Measurements from ENCODE around the gene SMKR1.

Gene SMKR1

DNA sequence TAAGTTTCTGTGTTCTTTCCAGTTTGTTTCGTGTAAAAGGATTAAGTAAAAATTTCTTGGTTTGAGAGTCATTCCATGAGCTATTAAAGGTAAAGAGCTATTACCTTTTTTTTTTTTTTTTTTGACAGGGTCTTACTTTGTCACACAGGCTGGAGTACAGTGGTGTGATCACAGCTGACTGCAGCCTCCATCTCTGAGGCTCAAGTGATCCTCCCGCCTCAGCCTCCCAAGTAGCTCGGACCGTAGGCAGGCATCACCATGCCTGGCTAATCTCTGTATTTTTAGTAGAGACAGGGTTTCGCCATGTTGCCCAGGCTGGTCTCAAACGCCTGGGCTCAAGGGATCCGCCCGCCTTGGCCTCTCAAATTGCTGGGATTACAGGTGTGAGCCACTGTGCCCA, 1.4 kb downstream of the SMKR1 start:
- peaks cover 4 to 9% of the 10 kb centered on the region in 2 experiments for H3K4me1 ChIP-seq (ENCODE audit: control insufficient read depth in 1 of 2, insufficient read depth in 2 of 2, low read length in 2 of 2)
- H2BK12ac ChIP-seq (ENCODE audit: low read length) = no peak overlapping the region
- no peak overlapping the region for H3K14ac ChIP-seq (ENCODE audit: low read length)
- WGBS (ENCODE audit: extremely low coverage, insufficient coverage, insufficient read length) = no CpG with 5 or more reads among the region's 8 CpGs
- no peak overlapping the region for H2AK5ac ChIP-seq (ENCODE audit: low read length)
- no peaks in the 10 kb centered on the region for H3K79me1 ChIP-seq (ENCODE audit: low read length)
- H3K18ac ChIP-seq (ENCODE audit: low read length) = no peak overlapping the region
- no peaks in the 10 kb centered on the region for H3K79me2 ChIP-seq (ENCODE audit: control insufficient read depth, insufficient read depth, low read length, poor library complexity)
- H3K4me3 ChIP-seq (ENCODE audit: low read depth, low read length) = no peak overlapping the region
- H3K27ac ChIP-seq (ENCODE audit: low read depth, low read length) = no peak overlapping the region
- DNase-seq = no peak
- no peaks in the 10 kb centered on the region for H3K36me3 ChIP-seq (ENCODE audit: control insufficient read depth in 1 of 2, insufficient read depth in 2 of 2, low read length in 2 of 2)
- no peak overlapping the region for H2BK5ac ChIP-seq (ENCODE audit: low read depth, low read length, poor library complexity)
- no peak overlapping the region for H4K8ac ChIP-seq (ENCODE audit: low read depth, low read length)
- no peak overlapping the region for H3K23ac ChIP-seq (ENCODE audit: low read length)
- no peak overlapping the region for H4K91ac ChIP-seq (ENCODE audit: low read depth, low read length)
- H4K12ac ChIP-seq (ENCODE audit: low read depth, low read length) = no peak overlapping the region
- no peak overlapping the region for H2AFZ ChIP-seq (ENCODE audit: insufficient read depth, low read length, poor library complexity)
- no peak overlapping the region for H2BK120ac ChIP-seq (ENCODE audit: insufficient read depth, low read length, poor library complexity)
- H3K4ac ChIP-seq (ENCODE audit: low read depth, low read length) = no peak overlapping the region
- H3K9ac ChIP-seq (ENCODE audit: low read length) = no peak overlapping the region
- H3K9me3 ChIP-seq (ENCODE audit: insufficient read depth, low read depth, low read length) = peaks cover 2% of the 10 kb centered on the region
- H3K27me3 ChIP-seq (ENCODE audit: insufficient read depth, low read length) = peaks cover 10% of the 10 kb centered on the region
- no peak overlapping the region for H3K4me2 ChIP-seq (ENCODE audit: low read length)

DNA sequence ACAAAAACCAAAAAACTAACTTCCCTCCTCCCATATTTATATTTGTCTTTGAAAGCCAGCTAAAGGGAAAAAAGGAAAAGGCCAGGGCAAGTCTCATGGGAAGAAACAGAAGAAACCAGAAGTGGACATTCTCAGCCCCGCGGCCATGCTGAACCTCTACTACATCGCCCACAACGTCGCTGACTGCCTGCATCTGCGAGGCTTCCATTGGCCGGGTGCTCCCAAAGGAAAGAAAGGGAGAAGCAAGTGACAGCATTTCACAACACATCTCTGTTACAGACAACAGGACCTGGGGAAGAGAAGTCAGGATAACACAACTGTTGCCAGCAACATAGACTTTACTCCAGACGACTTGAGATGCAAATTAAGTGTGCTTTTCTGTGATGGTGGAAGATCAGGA, 9.9 kb downstream of the SMKR1 start:
- no peak overlapping the region for H3K18ac ChIP-seq (ENCODE audit: low read length)
- H3K27ac ChIP-seq (ENCODE audit: low read depth, low read length) = no peak overlapping the region
- H3K4me3 ChIP-seq (ENCODE audit: low read depth, low read length) = no peak overlapping the region
- no peak overlapping the region for H3K4ac ChIP-seq (ENCODE audit: low read depth, low read length)
- no peak overlapping the region for H2AFZ ChIP-seq (ENCODE audit: insufficient read depth, low read length, poor library complexity)
- no peak overlapping the region for H3K23ac ChIP-seq (ENCODE audit: low read length)
- H2BK5ac ChIP-seq (ENCODE audit: low read depth, low read length, poor library complexity) = no peak overlapping the region
- no peaks in the 10 kb centered on the region for H3K36me3 ChIP-seq (ENCODE audit: control insufficient read depth in 1 of 2, insufficient read depth in 2 of 2, low read length in 2 of 2)
- no peak overlapping the region for H2BK12ac ChIP-seq (ENCODE audit: low read length)
- no peak overlapping the region for H2AK5ac ChIP-seq (ENCODE audit: low read length)
- WGBS (ENCODE audit: extremely low coverage, insufficient coverage, insufficient read length) = no CpG with 5 or more reads among the region's 8 CpGs
- H4K8ac ChIP-seq (ENCODE audit: low read depth, low read length) = no peak overlapping the region
- H3K9ac ChIP-seq (ENCODE audit: low read length) = no peak overlapping the region
- H4K91ac ChIP-seq (ENCODE audit: low read depth, low read length) = no peak overlapping the region
- no peak overlapping the region for H2BK120ac ChIP-seq (ENCODE audit: insufficient read depth, low read length, poor library complexity)
- no peaks in the 10 kb centered on the region for H3K4me1 ChIP-seq (ENCODE audit: control insufficient read depth in 1 of 2, insufficient read depth in 2 of 2, low read length in 2 of 2)
- H3K27me3 ChIP-seq (ENCODE audit: insufficient read depth, low read length) = no peaks in the 10 kb centered on the region
- H3K79me1 ChIP-seq (ENCODE audit: low read length) = no peaks in the 10 kb centered on the region
- H3K9me3 ChIP-seq (ENCODE audit: insufficient read depth, low read depth, low read length) = peaks cover 4% of the 10 kb centered on the region
- no peak for DNase-seq
- no peak overlapping the region for H3K14ac ChIP-seq (ENCODE audit: low read length)
- H3K4me2 ChIP-seq (ENCODE audit: low read length) = no peak overlapping the region
- H4K12ac ChIP-seq (ENCODE audit: low read depth, low read length) = no peak overlapping the region
- H3K79me2 ChIP-seq (ENCODE audit: control insufficient read depth, insufficient read depth, low read length, poor library complexity) = no peaks in the 10 kb centered on the region

DNA sequence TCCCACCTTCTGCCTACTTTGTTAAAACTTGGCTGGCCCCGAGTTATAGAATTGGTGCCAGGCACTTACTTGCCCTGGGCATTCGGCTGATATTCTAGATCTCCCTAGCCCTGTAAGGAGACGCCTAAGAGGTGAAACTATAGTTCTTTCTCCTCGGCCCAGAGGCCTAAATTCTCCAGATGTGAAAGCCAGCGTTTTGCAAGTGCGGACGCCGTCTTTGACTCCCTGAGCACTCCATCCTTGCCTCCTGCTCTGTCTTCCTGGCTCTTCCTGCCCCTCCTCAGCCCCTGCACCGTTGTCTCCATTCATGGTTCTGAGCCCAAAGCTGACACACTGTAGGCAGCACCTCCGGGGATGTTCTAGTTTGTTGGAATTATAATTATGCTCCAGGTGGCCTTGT, 11.2 kb downstream of the SMKR1 start:
- no peaks in the 10 kb centered on the region for H3K36me3 ChIP-seq (ENCODE audit: control insufficient read depth in 1 of 2, insufficient read depth in 2 of 2, low read length in 2 of 2)
- H3K4me1 ChIP-seq (ENCODE audit: control insufficient read depth in 1 of 2, insufficient read depth in 2 of 2, low read length in 2 of 2) = no peaks in the 10 kb centered on the region
- no peak overlapping the region for H2AFZ ChIP-seq (ENCODE audit: insufficient read depth, low read length, poor library complexity)
- no peak overlapping the region for H3K4me2 ChIP-seq (ENCODE audit: low read length)
- peaks cover 5% of the 10 kb centered on the region for H3K9me3 ChIP-seq (ENCODE audit: insufficient read depth, low read depth, low read length)
- H3K4ac ChIP-seq (ENCODE audit: low read depth, low read length) = no peak overlapping the region
- no peak overlapping the region for H2BK12ac ChIP-seq (ENCODE audit: low read length)
- H3K79me2 ChIP-seq (ENCODE audit: control insufficient read depth, insufficient read depth, low read length, poor library complexity) = no peaks in the 10 kb centered on the region
- no peak overlapping the region for H4K8ac ChIP-seq (ENCODE audit: low read depth, low read length)
- no peak overlapping the region for H2AK5ac ChIP-seq (ENCODE audit: low read length)
- no peak overlapping the region for H3K9ac ChIP-seq (ENCODE audit: low read length)
- no peak overlapping the region for H3K4me3 ChIP-seq (ENCODE audit: low read depth, low read length)
- H2BK5ac ChIP-seq (ENCODE audit: low read depth, low read length, poor library complexity) = no peak overlapping the region
- H2BK120ac ChIP-seq (ENCODE audit: insufficient read depth, low read length, poor library complexity) = no peak overlapping the region
- no peak overlapping the region for H4K12ac ChIP-seq (ENCODE audit: low read depth, low read length)
- H3K18ac ChIP-seq (ENCODE audit: low read length) = no peak overlapping the region
- no peak overlapping the region for H3K27ac ChIP-seq (ENCODE audit: low read depth, low read length)
- H3K14ac ChIP-seq (ENCODE audit: low read length) = no peak overlapping the region
- no peaks in the 10 kb centered on the region for H3K79me1 ChIP-seq (ENCODE audit: low read length)
- no peaks in the 10 kb centered on the region for H3K27me3 ChIP-seq (ENCODE audit: insufficient read depth, low read length)
- no peak overlapping the region for H4K91ac ChIP-seq (ENCODE audit: low read depth, low read length)
- H3K23ac ChIP-seq (ENCODE audit: low read length) = no peak overlapping the region
- no CpG with 5 or more reads among the region's 10 CpGs for WGBS (ENCODE audit: extremely low coverage, insufficient coverage, insufficient read length)
- DNase-seq = peak in 1 of 2 donors; percentile 21

DNA sequence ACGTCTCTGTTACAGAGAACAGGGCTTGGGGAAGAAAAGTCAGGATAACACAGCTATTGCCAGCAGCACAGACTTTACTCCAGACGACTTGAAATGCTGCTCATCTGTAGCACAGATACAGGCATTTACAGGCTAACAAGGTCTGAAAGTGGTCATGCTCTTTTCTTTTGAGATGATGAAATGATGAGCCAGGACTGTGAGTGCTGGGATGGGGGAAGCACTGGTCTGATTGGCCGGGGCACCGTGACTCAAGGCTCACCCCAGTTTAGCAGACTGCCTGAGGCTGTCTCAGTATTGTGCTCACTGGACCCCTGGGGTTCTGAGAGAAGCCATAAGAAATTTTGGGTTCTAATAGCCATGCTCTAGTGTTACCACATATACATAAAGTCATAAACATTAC, 12.4 kb downstream of the SMKR1 start:
- Histone ChIP-seq H3K27ac (ENCODE audit: low read depth, low read length) (no peak overlapping the region), H3K14ac (ENCODE audit: low read length) (no peak overlapping the region), H2BK120ac (ENCODE audit: insufficient read depth, low read length, poor library complexity) (no peak overlapping the region), H2AK5ac (ENCODE audit: low read length) (no peak overlapping the region), H3K4ac (ENCODE audit: low read depth, low read length) (no peak overlapping the region), H3K4me3 (ENCODE audit: low read depth, low read length) (no peak overlapping the region), H4K8ac (ENCODE audit: low read depth, low read length) (no peak overlapping the region), H3K79me1 (ENCODE audit: low read length) (no peaks in the 10 kb centered on the region), H3K23ac (ENCODE audit: low read length) (no peak overlapping the region), H3K27me3 (ENCODE audit: insufficient read depth, low read length) (no peaks in the 10 kb centered on the region), H3K36me3 (ENCODE audit: control insufficient read depth in 1 of 2, insufficient read depth in 2 of 2, low read length in 2 of 2) (no peaks in the 10 kb centered on the region), H2AFZ (ENCODE audit: insufficient read depth, low read length, poor library complexity) (no peak overlapping the region), H3K9me3 (ENCODE audit: insufficient read depth, low read depth, low read length) (peaks cover 5% of the 10 kb centered on the region), H3K79me2 (ENCODE audit: control insufficient read depth, insufficient read depth, low read length, poor library complexity) (no peaks in the 10 kb centered on the region), H2BK12ac (ENCODE audit: low read length) (no peak overlapping the region), H3K4me2 (ENCODE audit: low read length) (no peak overlapping the region), H3K4me1 (ENCODE audit: control insufficient read depth in 1 of 2, insufficient read depth in 2 of 2, low read length in 2 of 2) (no peaks in the 10 kb centered on the region), H4K12ac (ENCODE audit: low read depth, low read length) (no peak overlapping the region), H2BK5ac (ENCODE audit: low read depth, low read length, poor library complexity) (no peak overlapping the region), H3K9ac (ENCODE audit: low read length) (no peak overlapping the region), H4K91ac (ENCODE audit: low read depth, low read length) (no peak overlapping the region), H3K18ac (ENCODE audit: low read length) (no peak overlapping the region)
- no peak for DNase-seq
- no CpG with 5 or more reads among the region's 4 CpGs for WGBS (ENCODE audit: extremely low coverage, insufficient coverage, insufficient read length)
